Left lung (tissue), 10 donors: ENCODE measurements around the gene TBC1D22B. TPM values are rescaled to one million over a fixed set of nuclear protein-coding genes. Genes with fewer than 3 reads are reported as not detected.

Experiments
- ATAC-seq: fragments of 200-7000 bp; cut with Tn5 transposase; one replicate; pipeline ENCODE4 v1.9.1; 2020; ENCODE audit warnings: moderate library complexity
- DNase-seq, 4 donors: peaks; one replicate each; pipeline ENCODE4 v3.0.0-alpha.2; 2013 to 2020
- H3K27ac ChIP-seq, 2 donors: fragments of 200-600 bp; sonication (generic) in 1 of 2; one replicate each; pipeline versions ENCODE4 v1.5.0 to v1.8.0; 2020 to 2021
- H3K27me3 ChIP-seq, 2 donors: fragments of 200-600 bp; sonication (generic) in 1 of 2; one replicate each; pipeline versions ENCODE4 v1.5.0 to v1.8.0; 2020 to 2021
- H3K36me3 ChIP-seq, 2 donors: fragments of 200-600 bp; sonication (generic) in 1 of 2; one replicate each; pipeline versions ENCODE4 v1.5.0 to v1.8.0; 2020 to 2021
- H3K4me1 ChIP-seq, 2 donors: fragments of 200-600 bp; one replicate each; pipeline ENCODE4 v1.8.0; 2021
- H3K4me3 ChIP-seq, 2 donors: fragments of 200-600 bp; sonication (generic) in 1 of 2; one replicate each; pipeline versions ENCODE4 v1.5.0 to v1.8.0; 2020 to 2021; ENCODE audit warnings: mild to moderate bottlenecking in 1 of 2
- H3K9me3 ChIP-seq, 2 donors: fragments of 200-600 bp; sonication (generic) in 1 of 2; one replicate each; pipeline versions ENCODE4 v1.5.0 to v1.8.0; 2020 to 2021
- intact Hi-C, 2 donors: fragments of 100-400 bp; cut with DNase I; formaldehyde crosslinking; loops; one replicate each; pipeline versions ENCODE4 v1.11.2 to v1.14.2; 2022
- polyA plus RNA-seq, 6 donors: library from polyadenylated mRNA; unstranded; fragments of 120-200 nt; gene quantifications; one replicate each; pipeline ENCODE4 v1.2.1, GENCODE V29; 2013; ENCODE audit not compliant: insufficient read length in 6 of 6
- total RNA-seq, 2 donors: library from RNA; stranded (reverse); fragmentation: NEBNext Ultra II Directional; extraction: Animal tissue kit (Norgen Biotek cat#: 25700); gene quantifications; one replicate each; pipeline ENCODE4 v1.2.1, GENCODE V29; 2021
- TF ChIP-seq, protein P1 (sequence below), 2 donors: fragments of 200-600 bp; sonication (generic) in 1 of 2; IDR thresholded peaks; one replicate each; pipeline versions ENCODE4 v1.5.0 to v1.8.0; 2021; ENCODE audit warnings: antibody characterized with exemption in 2 of 2
- donor health status: DM: no; HTN: yes; CAD: no.
- donor health status: DM: no; HTN: no; CAD: no.

The TBC1D22B gene
- total and polyA plus RNA-seq, 8 donors = 10.7 to 14.6 (median 12.8) TPM

DNA sequence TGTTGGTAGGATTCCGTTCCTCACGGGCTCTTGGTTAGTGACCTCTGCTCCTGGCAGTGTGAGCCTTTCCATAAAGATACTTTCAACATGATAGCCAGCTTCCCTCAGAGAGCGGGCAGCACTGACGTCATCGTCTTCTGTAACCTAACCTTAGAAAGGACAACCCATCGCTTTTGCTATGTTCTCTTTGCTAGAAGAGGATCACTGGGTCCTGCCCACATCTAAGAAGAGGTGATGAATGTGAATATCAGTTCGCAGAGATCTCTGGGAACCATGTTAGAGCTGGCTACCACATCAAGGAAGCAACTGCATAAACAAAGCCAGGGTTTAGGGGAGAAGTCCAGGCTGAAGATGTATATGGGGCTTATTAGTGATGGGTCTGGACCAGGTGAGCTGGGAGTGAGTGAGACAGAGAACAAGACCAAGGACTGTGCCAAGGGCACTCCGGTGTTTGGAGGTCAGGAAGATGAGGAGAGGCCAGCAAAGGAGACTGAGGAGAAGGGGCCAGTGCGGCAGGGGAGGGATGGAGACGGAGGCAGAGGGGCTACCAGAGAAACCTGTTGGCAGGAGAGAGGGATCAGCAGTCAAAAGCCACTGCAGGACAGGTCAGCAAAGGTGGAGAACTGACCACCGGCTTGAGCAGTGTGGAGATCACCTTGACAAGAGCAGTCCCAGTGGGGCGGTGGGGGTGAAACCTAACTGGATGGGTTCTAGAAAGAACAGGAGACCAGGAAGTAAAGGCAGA lies 47.9 kb upstream of the TBC1D22B start:
- intact Hi-C loops = loop anchor here in 1 of 2 donors (5.0 kb wide), 1 partner anchor 192 kb away; no protein-coding TSS in a partner anchor
- no peak for ATAC-seq
- TF ChIP-seq, protein P1, sequence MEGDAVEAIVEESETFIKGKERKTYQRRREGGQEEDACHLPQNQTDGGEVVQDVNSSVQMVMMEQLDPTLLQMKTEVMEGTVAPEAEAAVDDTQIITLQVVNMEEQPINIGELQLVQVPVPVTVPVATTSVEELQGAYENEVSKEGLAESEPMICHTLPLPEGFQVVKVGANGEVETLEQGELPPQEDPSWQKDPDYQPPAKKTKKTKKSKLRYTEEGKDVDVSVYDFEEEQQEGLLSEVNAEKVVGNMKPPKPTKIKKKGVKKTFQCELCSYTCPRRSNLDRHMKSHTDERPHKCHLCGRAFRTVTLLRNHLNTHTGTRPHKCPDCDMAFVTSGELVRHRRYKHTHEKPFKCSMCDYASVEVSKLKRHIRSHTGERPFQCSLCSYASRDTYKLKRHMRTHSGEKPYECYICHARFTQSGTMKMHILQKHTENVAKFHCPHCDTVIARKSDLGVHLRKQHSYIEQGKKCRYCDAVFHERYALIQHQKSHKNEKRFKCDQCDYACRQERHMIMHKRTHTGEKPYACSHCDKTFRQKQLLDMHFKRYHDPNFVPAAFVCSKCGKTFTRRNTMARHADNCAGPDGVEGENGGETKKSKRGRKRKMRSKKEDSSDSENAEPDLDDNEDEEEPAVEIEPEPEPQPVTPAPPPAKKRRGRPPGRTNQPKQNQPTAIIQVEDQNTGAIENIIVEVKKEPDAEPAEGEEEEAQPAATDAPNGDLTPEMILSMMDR (IDR thresholded peaks at IDR 0.05) = no peak
- Histone ChIP-seq H3K36me3 (no peaks in the 10 kb centered on the region), H3K4me1 (peaks cover 0 to 56% of the 10 kb centered on the region in 2 donors), H3K4me3 (no peak overlapping the region), H3K27ac (no peak overlapping the region), H3K9me3 (no peaks in the 10 kb centered on the region), H3K27me3 (no peaks in the 10 kb centered on the region)
- no peak for DNase-seq

- no peak overlapping the region for H3K27ac ChIP-seq
- no peaks in the 10 kb centered on the region for H3K36me3 ChIP-seq
- H3K27me3 ChIP-seq = no peaks in the 10 kb centered on the region
- H3K4me3 ChIP-seq = no peak overlapping the region
- no peaks in the 10 kb centered on the region for H3K9me3 ChIP-seq
- peaks cover 0 to 50% of the 10 kb centered on the region in 2 donors for H3K4me1 ChIP-seq
- DNase-seq (peak in 3 of 4 donors; percentile 57 to 83 (median 68)), ATAC-seq (peak; percentile 88)
- TF ChIP-seq, protein P1 (IDR thresholded peaks at IDR 0.05) = peak; percentile 90 to 96
- intact Hi-C loops = loop anchor here in 1 of 2 donors (5.0 kb wide), 1 partner anchor 193 kb away; no protein-coding TSS in a partner anchor
Observed at GRCh38 chr6:37210313-37210968, 47.1 kb upstream of the TBC1D22B start.

- intact Hi-C loops = loop anchor here in 1 of 2 donors (5.0 kb wide), 1 partner anchor 195 kb away; no protein-coding TSS in a partner anchor
- DNase-seq = no peak
- Histone ChIP-seq H3K27me3 (no peaks in the 10 kb centered on the region), H3K9me3 (no peaks in the 10 kb centered on the region), H3K36me3 (no peaks in the 10 kb centered on the region), H3K27ac (no peak overlapping the region), H3K4me1 (peaks cover 0 to 32% of the 10 kb centered on the region in 2 donors), H3K4me3 (no peak overlapping the region)
- TF ChIP-seq, protein P1 (IDR thresholded peaks at IDR 0.05) = no peak
- no peak for ATAC-seq
Observed at GRCh38 chr6:37212268-37212667, 45.3 kb upstream of the TBC1D22B start.

DNA sequence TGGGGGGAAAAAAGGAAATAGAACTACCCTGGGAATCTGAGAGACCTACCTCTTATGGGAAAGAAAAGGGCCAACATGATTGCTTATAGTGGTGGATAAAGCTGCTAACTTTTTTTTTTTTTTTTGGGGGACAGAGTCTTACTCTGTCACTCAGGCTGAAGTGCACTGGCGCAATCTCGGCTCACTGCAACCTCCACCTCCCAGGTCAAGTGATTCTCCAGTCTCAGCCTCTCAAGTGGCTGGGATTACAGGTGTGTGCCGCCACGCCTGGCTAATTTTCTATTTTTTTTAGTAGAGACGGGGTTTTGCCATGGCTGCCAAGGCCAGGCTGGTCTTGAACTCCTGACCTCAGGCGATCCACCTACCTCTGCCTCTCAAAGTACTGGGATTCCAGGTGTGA lies 39.5 kb upstream of the TBC1D22B start:
- no peak overlapping the region for H3K4me3 ChIP-seq
- TF ChIP-seq, protein P1 (IDR thresholded peaks at IDR 0.05) = no peak
- H3K4me1 ChIP-seq = peaks cover 0 to 32% of the 10 kb centered on the region in 2 donors
- no peak for DNase-seq
- intact Hi-C loops = no loop called here
- no peaks in the 10 kb centered on the region for H3K36me3 ChIP-seq
- no peaks in the 10 kb centered on the region for H3K9me3 ChIP-seq
- ATAC-seq = no peak
- peak overlapping the region in 1 of 2 donors; percentile 53 for H3K27ac ChIP-seq
- H3K27me3 ChIP-seq = no peaks in the 10 kb centered on the region

DNA sequence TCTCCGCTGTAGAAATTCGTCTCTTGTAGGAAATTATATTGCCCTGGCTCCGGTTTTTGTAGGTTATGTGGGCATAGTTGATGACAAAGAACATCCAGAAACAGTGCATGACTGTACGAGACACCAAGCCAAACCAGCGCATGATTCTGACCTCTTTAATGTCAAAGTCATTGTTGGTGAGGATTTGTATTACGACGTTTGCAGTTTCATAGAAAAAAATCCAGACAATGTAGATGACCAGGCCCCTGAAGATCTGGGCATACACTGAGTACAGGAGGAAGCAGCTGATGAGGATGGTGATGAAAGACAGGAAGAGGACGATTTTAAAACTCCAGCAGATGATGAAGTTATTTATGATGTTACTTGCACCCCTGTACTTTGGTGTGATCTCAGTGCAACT lies 39.1 kb upstream of the TBC1D22B start:
- H3K36me3 ChIP-seq = no peaks in the 10 kb centered on the region
- TF ChIP-seq, protein P1 (IDR thresholded peaks at IDR 0.05) = no peak
- intact Hi-C loops = no loop called here
- H3K4me3 ChIP-seq = no peak overlapping the region
- H3K27ac ChIP-seq = peak overlapping the region in 1 of 2 donors; percentile 53
- no peak for ATAC-seq
- no peaks in the 10 kb centered on the region for H3K27me3 ChIP-seq
- H3K4me1 ChIP-seq = peaks cover 0 to 33% of the 10 kb centered on the region in 2 donors
- DNase-seq = no peak
- no peaks in the 10 kb centered on the region for H3K9me3 ChIP-seq
